SK-N-SH (cell line): ENCODE measurements around the gene TEAD1. TPM values are rescaled to one million over a fixed set of nuclear protein-coding genes. Genes with fewer than 3 reads are reported as not detected.

Experiments used
- CTCF ChIA-PET: fragments of 300-600, 350-600 bp; formaldehyde crosslinking; extraction: SDS; loops from one replicate; lab custom pipeline; 2021; lab: Yijun Ruan, JAX
- POLR2A ChIA-PET: fragments of 350-600 bp; sonication (Branson Sonifier 250); formaldehyde crosslinking; extraction: SDS; loops from one replicate; lab custom pipeline; 2020; ENCODE audit warnings: antibody characterized with exemption, inconsistent platforms; lab: Yijun Ruan, JAX
- DNase-seq: peaks from one replicate; pipeline ENCODE4 v3.0.0; 2012
- H2AFZ ChIP-seq: fragments of 200-600 bp; sonication (generic); 2 replicates; pipeline ENCODE4 v1.8.1; 2016; ENCODE audit warnings: antibody characterized with exemption, mild to moderate bottlenecking, low read depth
- H3F3A ChIP-seq: fragments of 200-600 bp; sonication (generic); replicated peaks from 2 replicates; pipeline ENCODE3; 2016; ENCODE audit warnings: antibody characterized with exemption, mild to moderate bottlenecking; ENCODE audit not compliant: insufficient read depth
- H3K27ac ChIP-seq, 2 experiments: fragments of 200-500 bp in 1 of 2; fragments of 200-600 bp in 1 of 2; sonication (Bioruptor generic) in 1 of 2; sonication (generic), shearing (Covaris generic) in 1 of 2; 2 replicates each; pipeline versions ENCODE4 v1.5.1 to v1.6.1; 2014 to 2016; ENCODE audit warnings: low read depth in 2 of 2, inconsistent platforms in 1 of 2, low read length in 1 of 2, mild to moderate bottlenecking in 1 of 2, mixed read lengths in 1 of 2
- H3K27me3 ChIP-seq: fragments of 200-600 bp; sonication (generic), shearing (Covaris generic); 2 replicates; pipeline ENCODE4 v1.6.1; 2016; ENCODE audit warnings: mixed run types; ENCODE audit not compliant: insufficient read depth
- H3K36me3 ChIP-seq, 2 experiments: fragments of 200-500 bp in 1 of 2; fragments of 200-600 bp in 1 of 2; sonication (Bioruptor generic) in 1 of 2; sonication (generic) in 1 of 2; replicated peaks in 1 of 2; 2 replicates each; pipeline versions ENCODE3 to v1.5.1; 2014 to 2016; ENCODE audit warnings: low read length in 1 of 2, mild to moderate bottlenecking in 1 of 2; ENCODE audit not compliant: insufficient read depth in 2 of 2, control insufficient read depth in 1 of 2
- H3K4me1 ChIP-seq, 2 experiments: fragments of 200-500 bp in 1 of 2; fragments of 200-600 bp in 1 of 2; sonication (Bioruptor generic) in 1 of 2; sonication (generic), shearing (Covaris generic) in 1 of 2; 2 replicates each; pipeline versions ENCODE4 v1.5.1 to v1.6.1; 2014 to 2016; ENCODE audit warnings: low read depth in 1 of 2, low read length in 1 of 2, mixed run types in 1 of 2; ENCODE audit not compliant: insufficient read depth in 2 of 2, control insufficient read depth in 1 of 2
- H3K4me2 ChIP-seq: fragments of 200-600 bp; sonication (generic), shearing (Covaris generic); 2 replicates; pipeline ENCODE4 v1.6.1; 2017; ENCODE audit warnings: mixed run types
- H3K4me3 ChIP-seq, 2 experiments: fragments of 200-500 bp in 1 of 2; fragments of 200-600 bp in 1 of 2; sonication (Bioruptor generic) in 1 of 2; sonication (generic), shearing (Covaris generic) in 1 of 2; 2 replicates each; pipeline versions ENCODE4 v1.5.1 to v1.8.1; 2014 to 2016; ENCODE audit warnings: low read depth in 2 of 2, inconsistent platforms in 1 of 2, low read length in 1 of 2, mild to moderate bottlenecking in 1 of 2, mixed read lengths in 1 of 2, moderate library complexity in 1 of 2
- H3K79me2 ChIP-seq: fragments of 200-600 bp; sonication (generic); 2 replicates; pipeline ENCODE4 v1.8.1; 2017; ENCODE audit warnings: mild to moderate bottlenecking; ENCODE audit not compliant: insufficient read depth
- H3K9ac ChIP-seq: fragments of 200-600 bp; sonication (generic); 2 replicates; pipeline ENCODE4 v1.6.1; 2017; ENCODE audit warnings: mixed run types
- H3K9me2 ChIP-seq: fragments of 200-600 bp; sonication (generic); 2 replicates; pipeline ENCODE4 v1.6.1; 2017; ENCODE audit warnings: mixed run types
- H3K9me3 ChIP-seq: fragments of 200-600 bp; sonication (generic); 2 replicates; pipeline ENCODE4 v1.6.1; 2017; ENCODE audit warnings: mixed run types, mild to moderate bottlenecking, moderate library complexity
- H4K20me1 ChIP-seq: fragments of 200-600 bp; sonication (generic); 2 replicates; pipeline ENCODE4 v1.6.1; 2017; ENCODE audit warnings: mild to moderate bottlenecking, mixed run types; ENCODE audit not compliant: insufficient read depth
- FOSL2 ChIP-seq: IDR thresholded peaks from 2 replicates; pipeline ENCODE4 v1.4.0; 2012; ENCODE audit warnings: low read depth, mild to moderate bottlenecking, moderate library complexity, borderline replicate concordance
- GABPA ChIP-seq: IDR thresholded peaks from 2 replicates; pipeline ENCODE4 v1.4.0; 2012; ENCODE audit warnings: low read depth, mild to moderate bottlenecking
- GATA2 ChIP-seq: sonication (generic); formaldehyde crosslinking; IDR thresholded peaks from 2 replicates; pipeline ENCODE4 v1.5.0; 2020; ENCODE audit warnings: mild to moderate bottlenecking, missing genetic modification reagents
- NFIC ChIP-seq: IDR thresholded peaks from 2 replicates; pipeline ENCODE4 v1.4.0; 2012; ENCODE audit warnings: borderline replicate concordance
- NRF1 ChIP-seq: IDR thresholded peaks from 2 replicates; pipeline ENCODE4 v1.6.1; 2012; ENCODE audit warnings: low read depth, mild to moderate bottlenecking, low read length
- RAD21 ChIP-seq: IDR thresholded peaks from 2 replicates; pipeline ENCODE4 v1.6.1; 2012; ENCODE audit warnings: mild to moderate bottlenecking, low read length
- RCOR1 ChIP-seq: fragments of 150-350 bp; IDR thresholded peaks from 2 replicates; pipeline ENCODE4 v1.6.1; 2017; ENCODE audit warnings: antibody characterized with exemption, low read length
- RFX5 ChIP-seq: IDR thresholded peaks from 2 replicates; pipeline ENCODE4 v1.6.1; 2012; ENCODE audit warnings: mild to moderate bottlenecking, improper control_type of control experiment, low read length
- RXRA ChIP-seq: IDR thresholded peaks from 2 replicates; pipeline ENCODE4 v1.4.0; 2012; ENCODE audit warnings: low read depth, mild to moderate bottlenecking, borderline replicate concordance
- SMC3 ChIP-seq: IDR thresholded peaks from 2 replicates; pipeline ENCODE4 v1.6.1; 2012; ENCODE audit warnings: low read depth, low read length, improper control_type of control experiment
- TCF12 ChIP-seq: IDR thresholded peaks from 2 replicates; pipeline ENCODE4 v1.4.0; 2012
- TEAD4 ChIP-seq: IDR thresholded peaks from 2 replicates; pipeline ENCODE4 v1.4.0; 2012; ENCODE audit warnings: mild to moderate bottlenecking, borderline replicate concordance; ENCODE audit not compliant: insufficient read depth
- YY1 ChIP-seq: IDR thresholded peaks from 2 replicates; pipeline ENCODE4 v1.4.0; 2012; ENCODE audit warnings: low read depth, mild to moderate bottlenecking
- WGBS: methylation state at CpG from one replicate; pipeline ENCODE4 v1.1.6; 2017; ENCODE audit warnings: low lambda C conversion rate; 5-methylcytosine and 5-hydroxymethylcytosine counted together
- polyA plus RNA-seq, 3 experiments: library from polyadenylated mRNA; depleted of rRNA; stranded (reverse); fragments of >200 nt; gene quantifications; 2 replicates each; pipeline ENCODE4 v1.2.3, GENCODE V29; 2012
- TF ChIP-seq, protein P1 (sequence below): IDR thresholded peaks from 2 replicates; pipeline ENCODE4 v1.4.0; 2012; ENCODE audit warnings: low read depth
- TF ChIP-seq, protein P2 (sequence below): IDR thresholded peaks from 2 replicates; pipeline ENCODE4; 2012

TEAD1 gene
- polyA plus RNA-seq, 1 of the 3 experiments (the other 2 are of a cell fraction) = 31.2 TPM

DNA sequence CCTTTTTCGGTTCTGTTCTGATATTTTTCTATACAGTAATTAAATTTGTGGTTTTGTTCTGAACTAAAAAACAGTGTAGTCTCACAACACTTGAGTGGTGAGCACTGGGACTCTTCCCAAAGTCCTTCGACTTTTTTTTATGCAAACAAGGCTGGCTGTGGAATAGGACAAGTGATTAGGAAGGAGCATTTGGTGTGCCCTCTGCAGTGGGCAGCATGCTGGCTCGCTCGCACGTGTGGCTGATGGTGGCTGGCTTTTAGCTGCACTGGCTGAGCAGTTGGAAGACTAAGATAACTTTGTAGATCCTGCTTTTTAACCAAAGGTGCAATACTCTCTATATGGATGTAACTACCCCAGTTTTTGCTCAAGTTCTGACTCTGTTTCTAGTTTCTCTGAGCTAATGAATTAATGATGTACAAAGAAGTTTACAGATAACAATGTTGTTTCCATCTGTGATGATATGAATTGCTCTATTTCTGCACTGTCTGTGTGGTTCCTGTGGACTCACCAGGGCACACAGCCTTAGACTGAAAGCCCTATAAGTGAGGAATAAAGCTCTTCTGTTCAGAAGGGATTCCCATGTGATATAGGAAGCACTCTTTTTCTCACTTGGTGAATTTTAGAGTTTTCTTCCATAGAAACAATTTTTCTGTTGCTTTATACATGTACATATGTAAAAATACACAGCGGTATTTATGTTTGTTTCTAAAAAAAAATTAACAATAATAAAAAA lies 191.8 kb downstream of the TEAD1 start:
- 73% methylated on average over 6 of the region's 6 CpGs for WGBS
- no peaks in the 10 kb centered on the region for H3K27me3 ChIP-seq
- no peak for TF ChIP-seq TCF12
- TF ChIP-seq RFX5 = no peak
- TF ChIP-seq GATA2 (CRISPR knock-in tag) = no peak
- TF ChIP-seq, all 33 proteins: peak for 0
- peaks cover 18 to 24% of the 10 kb centered on the region in 2 experiments for H3K36me3 ChIP-seq
- H3K4me3 ChIP-seq = no peak overlapping the region
- no peak overlapping the region for H3K9ac ChIP-seq
- peaks cover 41 to 51% of the 10 kb centered on the region in 2 experiments for H3K4me1 ChIP-seq
- DNase-seq = no peak
- CTCF ChIA-PET = interaction anchor here (1.2 to 2.6 kb wide), 6 partner anchors 20 to 578 kb away, joined by 3 to 7 read pairs (median 5); no protein-coding TSS in a partner anchor
- H3K27ac ChIP-seq = peak overlapping the region in 1 of 2 experiments; percentile 53; a peak in 1 of 4 replicates
- no peaks in the 10 kb centered on the region for H3K9me2 ChIP-seq
- peaks cover 71% of the 10 kb centered on the region for H3K79me2 ChIP-seq
- no peak overlapping the region for H3K4me2 ChIP-seq
- POLR2A ChIA-PET = no interaction called here
- H4K20me1 ChIP-seq = peaks cover 17% of the 10 kb centered on the region
- H2AFZ ChIP-seq = no peak overlapping the region
- H3K9me3 ChIP-seq = no peaks in the 10 kb centered on the region
- H3F3A ChIP-seq = peaks cover 28% of the 10 kb centered on the region

DNA sequence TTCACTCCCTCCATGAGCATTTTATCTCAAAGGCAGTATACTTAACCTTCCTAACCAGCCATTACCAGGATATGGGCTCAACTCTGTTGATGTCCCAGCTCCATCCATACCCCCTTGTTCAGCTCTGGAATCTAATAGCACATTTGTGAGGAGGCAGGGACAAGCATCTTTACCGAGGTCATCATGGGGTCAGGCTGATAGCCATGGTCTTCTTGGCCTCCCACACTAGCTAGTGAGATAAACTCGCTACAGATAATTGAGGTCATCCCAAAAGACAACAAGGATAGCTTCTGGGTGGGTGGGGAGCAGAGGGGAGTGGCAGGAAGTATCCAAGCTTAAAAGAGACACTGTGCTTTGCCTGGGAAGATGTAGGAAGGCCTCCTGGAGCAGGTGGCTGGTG lies 193.3 kb downstream of the TEAD1 start:
- POLR2A ChIA-PET = no interaction called here
- TF ChIP-seq, protein P1, sequence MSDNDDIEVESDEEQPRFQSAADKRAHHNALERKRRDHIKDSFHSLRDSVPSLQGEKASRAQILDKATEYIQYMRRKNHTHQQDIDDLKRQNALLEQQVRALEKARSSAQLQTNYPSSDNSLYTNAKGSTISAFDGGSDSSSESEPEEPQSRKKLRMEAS = no peak
- TF ChIP-seq NRF1 (no peak), RCOR1 (no peak), RAD21 (no peak), GATA2 (CRISPR knock-in tag) (no peak), SMC3 (no peak), TEAD4 (no peak), RFX5 (no peak), GABPA (no peak), FOSL2 (no peak), RXRA (no peak), YY1 (no peak), NFIC (no peak)
- TF ChIP-seq, protein P2, sequence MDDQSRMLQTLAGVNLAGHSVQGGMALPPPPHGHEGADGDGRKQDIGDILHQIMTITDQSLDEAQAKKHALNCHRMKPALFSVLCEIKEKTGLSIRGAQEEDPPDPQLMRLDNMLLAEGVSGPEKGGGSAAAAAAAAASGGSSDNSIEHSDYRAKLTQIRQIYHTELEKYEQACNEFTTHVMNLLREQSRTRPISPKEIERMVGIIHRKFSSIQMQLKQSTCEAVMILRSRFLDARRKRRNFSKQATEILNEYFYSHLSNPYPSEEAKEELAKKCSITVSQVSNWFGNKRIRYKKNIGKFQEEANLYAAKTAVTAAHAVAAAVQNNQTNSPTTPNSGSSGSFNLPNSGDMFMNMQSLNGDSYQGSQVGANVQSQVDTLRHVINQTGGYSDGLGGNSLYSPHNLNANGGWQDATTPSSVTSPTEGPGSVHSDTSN = no peak
- TF ChIP-seq, all 33 proteins: peak for 0

More for the DNA sequence above, 193.3 kb downstream of the TEAD1 start:
- Histone ChIP-seq H3K4me3 (no peak overlapping the region), H3K9ac (no peak overlapping the region), H3F3A (peaks cover 17% of the 10 kb centered on the region), H3K36me3 (peaks cover 30 to 31% of the 10 kb centered on the region in 2 experiments), H3K9me3 (no peaks in the 10 kb centered on the region), H3K4me2 (no peak overlapping the region), H3K4me1 (peaks cover 45 to 56% of the 10 kb centered on the region in 2 experiments), H2AFZ (no peak overlapping the region), H3K79me2 (peaks cover 58% of the 10 kb centered on the region), H3K27me3 (no peaks in the 10 kb centered on the region), H4K20me1 (peaks cover 12% of the 10 kb centered on the region; the same call in 1 of the 2 replicates), H3K27ac (peak overlapping the region in 1 of 2 experiments; percentile 40; a peak in 1 of 4 replicates), H3K9me2 (no peaks in the 10 kb centered on the region)
- CTCF ChIA-PET = interaction anchor here (0.6 to 1.7 kb wide), 2 partner anchors 24 to 171 kb away, joined by 4 to 5 read pairs; no protein-coding TSS in a partner anchor
- DNase-seq = no peak
- 90% methylated on average over 2 of the region's 2 CpGs for WGBS
